Measurements from ENCODE around the gene C2CD4B. TPM values are rescaled to one million over a fixed set of nuclear protein-coding genes. Genes with fewer than 3 reads are reported as not detected.

The C2CD4B gene
- total RNA-seq, 1 experiment from 2014 or later = 0.50 TPM

- no peaks in the 10 kb centered on the region for H3K27me3 Mint-ChIP-seq (ENCODE audit: insufficient read depth, unreplicated experiment)
- POLR2A ChIA-PET = no interaction called here
Observed at GRCh38 chr15:62121273-62122015, 43.6 kb downstream of the C2CD4B start.

GRCh38 chr15:62120776-62121175, 44.3 kb downstream of the C2CD4B start:
- Mint-ChIP-seq H3K4me3 (ENCODE audit: unreplicated experiment) (no peak overlapping the region), H3K36me3 (ENCODE audit: insufficient read depth, unreplicated experiment) (no peaks in the 10 kb centered on the region), H3K27ac (ENCODE audit: unreplicated experiment) (no peak overlapping the region), H3K27me3 (ENCODE audit: insufficient read depth, unreplicated experiment) (no peaks in the 10 kb centered on the region), H3K9me3 (ENCODE audit: unreplicated experiment) (no peaks in the 10 kb centered on the region), H3K4me1 (ENCODE audit: low read depth, unreplicated experiment) (peaks cover 16% of the 10 kb centered on the region)
- no peak for TF ChIP-seq CTCF (IDR thresholded peaks at IDR 0.05; ENCODE audit: insufficient read depth in 1 of 2, low read depth in 1 of 2, low read length in 1 of 2, severe bottlenecking in 1 of 2, unreplicated experiment in 1 of 2)
- no peaks in the 10 kb centered on the region for H3K36me3 ChIP-seq (ENCODE audit: control insufficient read depth, insufficient read depth, low read length)
- no peaks in the 10 kb centered on the region for H3K9me3 ChIP-seq
- H3K27me3 ChIP-seq (replicated peaks; ENCODE audit: control insufficient read depth, insufficient read depth, low read length) = no peaks in the 10 kb centered on the region
- H3K4me1 ChIP-seq = peaks cover 8% of the 10 kb centered on the region; the same call in 1 of the 2 replicates
- ChIA-PET CTCF (no interaction called here), POLR2A (no interaction called here)
- intact Hi-C loops (cut with micrococcal nuclease; ENCODE audit: unreplicated experiment) = no loop called here
- no peak for DNase-seq
- H3K4me3 ChIP-seq (ENCODE audit: low read depth, low read length) = no peak overlapping the region
- BruUV-seq (replicated peaks) = no TSS peak

More at GRCh38 chr15:62121273-62122015, 43.6 kb downstream of the C2CD4B start:
- no peaks in the 10 kb centered on the region for H3K36me3 Mint-ChIP-seq (ENCODE audit: insufficient read depth, unreplicated experiment)
- H3K4me1 Mint-ChIP-seq (ENCODE audit: low read depth, unreplicated experiment) = peaks cover 18% of the 10 kb centered on the region
- no peak overlapping the region for H3K4me3 Mint-ChIP-seq (ENCODE audit: unreplicated experiment)
- H3K4me1 ChIP-seq = peaks cover 6% of the 10 kb centered on the region; the same call in 1 of the 2 replicates
- H3K9me3 ChIP-seq = no peaks in the 10 kb centered on the region
- CTCF ChIA-PET = no interaction called here
- no peaks in the 10 kb centered on the region for H3K27me3 ChIP-seq (replicated peaks; ENCODE audit: control insufficient read depth, insufficient read depth, low read length)
- no peaks in the 10 kb centered on the region for H3K9me3 Mint-ChIP-seq (ENCODE audit: unreplicated experiment)
- no peak overlapping the region for H3K4me3 ChIP-seq (ENCODE audit: low read depth, low read length)
- TF ChIP-seq CTCF (IDR thresholded peaks at IDR 0.05; ENCODE audit: insufficient read depth in 1 of 2, low read depth in 1 of 2, low read length in 1 of 2, severe bottlenecking in 1 of 2, unreplicated experiment in 1 of 2) = no peak
- H3K36me3 ChIP-seq (ENCODE audit: control insufficient read depth, insufficient read depth, low read length) = no peaks in the 10 kb centered on the region
- no peak for DNase-seq
- no TSS peak for BruUV-seq (replicated peaks)
- intact Hi-C loops (cut with micrococcal nuclease; ENCODE audit: unreplicated experiment) = no loop called here
- no peak overlapping the region for H3K27ac Mint-ChIP-seq (ENCODE audit: unreplicated experiment)

GRCh38 chr15:62119874-62120273, 45.2 kb downstream of the C2CD4B start:
- H3K4me1 ChIP-seq = peaks cover 7% of the 10 kb centered on the region; the same call in 1 of the 2 replicates
- no peaks in the 10 kb centered on the region for H3K27me3 ChIP-seq (replicated peaks; ENCODE audit: control insufficient read depth, insufficient read depth, low read length)
- H3K4me1 Mint-ChIP-seq (ENCODE audit: low read depth, unreplicated experiment) = peaks cover 10% of the 10 kb centered on the region
- DNase-seq = no peak
- POLR2A ChIA-PET = no interaction called here
- no peaks in the 10 kb centered on the region for H3K9me3 ChIP-seq
- no peak overlapping the region for H3K4me3 ChIP-seq (ENCODE audit: low read depth, low read length)
- no peak overlapping the region for H3K4me3 Mint-ChIP-seq (ENCODE audit: unreplicated experiment)
- CTCF ChIA-PET = no interaction called here
- no TSS peak for BruUV-seq (replicated peaks)
- TF ChIP-seq CTCF (IDR thresholded peaks at IDR 0.05; ENCODE audit: insufficient read depth in 1 of 2, low read depth in 1 of 2, low read length in 1 of 2, severe bottlenecking in 1 of 2, unreplicated experiment in 1 of 2) = no peak
- H3K36me3 Mint-ChIP-seq (ENCODE audit: insufficient read depth, unreplicated experiment) = no peaks in the 10 kb centered on the region
- H3K36me3 ChIP-seq (ENCODE audit: control insufficient read depth, insufficient read depth, low read length) = no peaks in the 10 kb centered on the region
- H3K27ac Mint-ChIP-seq (ENCODE audit: unreplicated experiment) = no peak overlapping the region
- intact Hi-C loops (cut with micrococcal nuclease; ENCODE audit: unreplicated experiment) = no loop called here
- H3K27me3 Mint-ChIP-seq (ENCODE audit: insufficient read depth, unreplicated experiment) = no peaks in the 10 kb centered on the region
- no peaks in the 10 kb centered on the region for H3K9me3 Mint-ChIP-seq (ENCODE audit: unreplicated experiment)

Measured in Caco-2 (cell line).